Adipocyte (in vitro differentiated cells): ENCODE results near the gene GOLGA1.
A peak's percentile ranks its signal among the peaks of the same experiment; 100 is the strongest.
"Not testable (repeated sequence)": the region's sequence is repeated elsewhere in the genome, so short reads cannot be mapped to it uniquely, and the experiment has no call there.

ENCODE experiments used
- DNase-seq: peaks from one replicate; pipeline ENCODE4 v3.0.0-alpha.2; 2015; ENCODE audit warnings: low read depth
- H3K27me3 ChIP-seq: replicated peaks from 2 replicates; pipeline ENCODE4 v1.7.0; 2013; ENCODE audit warnings: mild to moderate bottlenecking, low read length, moderate library complexity; ENCODE audit not compliant: control insufficient read depth, insufficient read depth
- H3K36me3 ChIP-seq: 2 replicates; pipeline ENCODE4 v1.7.0; 2013; ENCODE audit warnings: low read length, mild to moderate bottlenecking, moderate library complexity; ENCODE audit not compliant: control insufficient read depth, insufficient read depth, severe bottlenecking
- H3K4me1 ChIP-seq: 2 replicates; pipeline ENCODE4 v1.7.0; 2013; ENCODE audit warnings: mild to moderate bottlenecking, low read length, moderate library complexity; ENCODE audit not compliant: control insufficient read depth, insufficient read depth
- H3K4me3 ChIP-seq: 2 replicates; pipeline ENCODE4 v1.7.0; 2013; ENCODE audit warnings: mild to moderate bottlenecking, low read length, moderate library complexity
- H3K9ac ChIP-seq: 2 replicates; pipeline ENCODE4 v1.7.0; 2013; ENCODE audit warnings: mild to moderate bottlenecking, low read length, moderate library complexity
- H3K9me3 ChIP-seq: 2 replicates; pipeline ENCODE4 v1.7.0; 2013; ENCODE audit warnings: mild to moderate bottlenecking, low read length, moderate library complexity; ENCODE audit not compliant: control insufficient read depth

Gene GOLGA1

DNA sequence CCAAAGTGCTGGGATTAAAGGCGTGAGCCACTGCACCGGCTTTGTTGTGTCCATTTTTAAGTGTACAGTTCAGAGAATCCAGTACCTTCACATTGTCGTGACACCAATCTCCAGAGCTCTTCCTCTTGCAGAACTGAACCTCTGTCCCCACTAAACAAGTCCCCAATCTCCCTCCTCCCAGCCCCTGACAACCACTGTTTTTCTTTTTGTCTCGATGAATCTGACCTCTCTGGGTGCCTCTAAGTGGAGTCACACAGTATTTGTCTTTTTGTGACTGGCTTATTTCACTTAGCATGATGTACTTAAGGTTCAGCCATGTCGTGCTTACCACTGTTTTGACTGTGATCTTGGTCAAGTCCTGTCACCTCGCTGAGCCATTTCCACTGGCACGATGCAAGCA lies 86.1 kb downstream of the GOLGA1 start:
- no peak overlapping the region for H3K9ac ChIP-seq
- no peak overlapping the region for H3K4me3 ChIP-seq
- no peak for DNase-seq
- peaks cover 34% of the 10 kb centered on the region for H3K36me3 ChIP-seq
- no peaks in the 10 kb centered on the region for H3K27me3 ChIP-seq
- peaks cover 18% of the 10 kb centered on the region for H3K4me1 ChIP-seq
- H3K9me3 ChIP-seq: no peaks in the 10 kb centered on the region

DNA sequence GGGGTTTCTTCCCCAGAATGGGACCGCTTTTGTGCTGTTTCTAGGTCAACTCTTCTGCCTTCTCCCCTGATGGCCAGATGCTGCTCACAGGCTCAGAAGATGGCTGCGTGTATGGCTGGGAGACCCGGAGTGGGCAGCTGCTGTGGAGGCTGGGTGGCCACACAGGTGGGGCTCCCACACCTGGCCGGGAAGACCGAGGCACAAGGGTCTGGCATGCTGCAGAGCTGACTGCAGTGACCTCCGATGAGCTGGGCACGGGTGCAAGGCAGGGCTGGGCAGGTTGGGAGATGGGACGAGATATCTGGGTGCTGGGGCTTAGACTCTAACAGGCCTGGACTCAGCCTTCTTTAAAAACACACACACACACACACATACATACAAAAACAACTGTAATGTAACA lies 86.7 kb downstream of the GOLGA1 start:
- Histone ChIP-seq H3K27me3 (no peaks in the 10 kb centered on the region), H3K9ac (no peak overlapping the region), H3K9me3 (no peaks in the 10 kb centered on the region), H3K4me1 (peaks cover 12% of the 10 kb centered on the region), H3K4me3 (no peak overlapping the region), H3K36me3 (peaks cover 28% of the 10 kb centered on the region)
- DNase-seq: no peak

DNA sequence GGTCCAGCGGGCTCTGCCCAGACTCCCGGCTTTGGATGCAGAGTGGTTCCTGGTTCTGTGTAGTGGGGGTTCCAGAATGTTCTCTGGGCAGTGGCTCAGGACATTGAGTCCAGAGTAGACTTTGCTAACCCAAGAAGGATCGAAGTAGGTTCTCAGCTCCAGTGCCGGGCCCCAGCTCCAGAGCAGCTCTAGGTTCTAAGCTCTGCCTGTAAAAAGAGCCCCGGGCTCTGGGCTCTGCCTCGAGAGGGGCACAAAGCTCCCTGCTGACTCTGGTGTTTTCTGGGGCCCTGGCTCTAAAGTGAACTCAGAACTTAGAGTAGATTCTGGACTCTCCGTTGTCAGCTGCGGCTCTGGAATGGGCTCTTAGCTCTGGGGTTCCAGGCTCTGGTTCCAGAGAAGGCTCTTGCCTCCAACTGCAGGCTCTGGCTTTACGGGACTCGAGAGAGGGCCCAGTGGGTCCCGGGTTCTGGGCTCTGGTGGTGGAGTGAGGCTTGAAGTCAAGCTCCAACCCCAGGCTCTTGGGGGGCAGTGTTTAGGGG lies 87.2 kb downstream of the GOLGA1 start:
- H3K9me3 ChIP-seq: no peaks in the 10 kb centered on the region
- H3K36me3 ChIP-seq: peaks cover 23% of the 10 kb centered on the region
- H3K9ac ChIP-seq: peak overlapping the region; percentile 72
- H3K4me1 ChIP-seq: peaks cover 7% of the 10 kb centered on the region
- H3K4me3 ChIP-seq: peak overlapping the region; percentile 76
- DNase-seq: no peak
- H3K27me3 ChIP-seq: no peaks in the 10 kb centered on the region

DNA sequence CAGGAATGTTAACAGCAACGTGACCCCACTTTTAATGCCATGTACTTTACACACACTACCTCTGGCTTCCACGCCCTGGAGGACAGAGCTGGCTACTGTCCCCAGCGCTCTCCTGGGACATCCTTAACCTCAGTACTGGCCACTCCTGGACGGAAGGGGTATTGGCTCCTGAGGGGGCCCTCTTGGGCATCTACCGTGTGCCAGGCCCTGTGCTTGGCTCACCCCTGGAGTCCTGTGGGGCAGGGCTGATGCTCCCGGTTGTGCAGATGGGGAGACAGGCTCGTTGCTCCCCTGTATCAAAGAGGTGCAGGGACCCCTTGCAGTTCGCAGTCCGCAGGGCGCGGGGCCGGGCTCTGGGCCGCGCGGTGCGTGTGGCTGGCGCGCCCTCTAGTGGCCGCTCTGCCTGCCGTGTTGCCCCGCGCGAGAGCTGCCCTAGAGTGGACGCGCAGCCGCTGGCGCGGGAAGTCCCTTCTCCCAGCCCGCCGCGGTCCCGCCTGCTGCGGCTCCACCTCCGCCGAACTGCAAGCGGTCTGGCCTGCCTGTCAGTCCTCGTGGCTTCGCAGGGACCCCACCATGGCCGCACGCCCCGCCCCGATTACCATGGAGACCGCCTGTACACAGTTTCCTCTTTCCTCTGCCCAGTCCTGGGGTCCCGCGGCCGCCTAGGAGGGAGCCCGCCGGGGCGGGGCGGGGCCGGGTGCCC lies 87.9 kb downstream of the GOLGA1 start, which contains the start of gene WDR38:
TSS of gene WDR38 (plus strand) at position 632 of the 703 bp plus-strand sequence. CDS start 72 bp downstream, outside the sequence.
- H3K4me3 ChIP-seq: peak within 1 kb of the TSS; percentile 76
- H3K36me3 ChIP-seq: peaks cover 16% of the 10 kb centered on the region
- DNase-seq: peak; percentile 89
- peak within 1 kb of the TSS; percentile 72 for H3K9ac ChIP-seq
- no peaks in the 10 kb centered on the region for H3K9me3 ChIP-seq
- H3K27me3 ChIP-seq: no peaks in the 10 kb centered on the region
- H3K4me1 ChIP-seq: peaks cover 7% of the 10 kb centered on the region

DNA sequence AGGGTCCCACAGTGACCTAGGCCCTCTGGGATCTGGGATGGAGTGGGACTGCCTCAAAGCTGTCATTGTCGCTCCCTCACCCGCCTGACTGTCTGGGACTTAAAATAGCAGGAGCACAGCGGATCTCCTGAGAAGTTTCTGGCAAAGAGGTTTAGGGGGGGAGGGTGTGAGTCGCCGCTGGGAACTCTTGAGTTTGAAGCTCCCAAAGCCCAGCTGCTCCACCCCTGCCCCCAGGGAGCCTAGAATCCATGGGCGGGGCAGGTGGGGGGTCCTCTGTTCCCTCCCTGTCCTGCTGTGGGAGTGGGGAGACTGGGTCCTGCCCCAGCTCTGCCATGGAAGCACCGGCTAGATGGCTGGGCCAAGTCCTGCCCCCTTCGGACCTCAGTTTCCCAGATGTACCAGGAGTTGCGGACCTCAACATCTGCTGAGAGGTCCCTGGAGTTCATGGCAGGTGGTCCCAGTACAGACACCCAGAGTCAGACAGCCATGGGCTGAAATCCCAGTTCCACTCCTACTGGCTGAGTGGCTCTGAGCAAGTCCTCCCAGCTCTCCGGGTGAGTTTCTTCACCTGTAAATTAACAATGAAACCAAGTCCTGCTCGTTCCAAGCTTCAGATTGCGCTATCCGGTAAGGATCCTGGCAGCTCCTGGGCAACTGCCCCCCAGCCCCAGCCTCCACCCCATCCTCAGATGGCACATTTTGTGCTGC lies 88.6 kb downstream of the GOLGA1 start:
- H3K36me3 ChIP-seq: peaks cover 9% of the 10 kb centered on the region
- no peaks in the 10 kb centered on the region for H3K27me3 ChIP-seq
- no peak for DNase-seq
- peak overlapping the region; percentile 76 for H3K4me3 ChIP-seq
- H3K4me1 ChIP-seq: peaks cover 7% of the 10 kb centered on the region
- H3K9ac ChIP-seq: peak overlapping the region; percentile 72
- no peaks in the 10 kb centered on the region for H3K9me3 ChIP-seq

DNA sequence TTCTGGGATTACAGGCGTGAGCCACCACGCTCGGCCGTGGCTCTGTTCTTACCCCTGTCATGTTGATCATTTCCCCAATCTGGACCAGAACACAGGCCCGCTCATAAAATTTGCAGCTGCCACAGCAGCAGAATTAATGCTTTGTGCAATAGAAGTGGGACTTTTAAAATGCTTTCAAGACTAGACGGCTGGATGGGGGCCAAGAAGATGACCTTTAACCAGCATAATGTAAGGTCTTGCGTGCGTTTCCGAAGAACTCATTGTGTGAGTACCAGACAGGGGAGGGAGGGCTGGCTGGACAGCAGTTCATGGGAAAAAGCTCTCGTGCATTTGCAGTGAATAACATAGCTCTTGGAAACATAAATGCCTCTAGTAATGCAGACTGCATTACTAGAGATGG lies 91.1 kb downstream of the GOLGA1 start:
- Histone ChIP-seq H3K9me3 (no peaks in the 10 kb centered on the region), H3K27me3 (no peaks in the 10 kb centered on the region), H3K9ac (no peak overlapping the region), H3K4me3 (no peak overlapping the region), H3K4me1 (peaks cover 7% of the 10 kb centered on the region), H3K36me3 (no peaks in the 10 kb centered on the region)
- DNase-seq: peak; percentile 47

DNA sequence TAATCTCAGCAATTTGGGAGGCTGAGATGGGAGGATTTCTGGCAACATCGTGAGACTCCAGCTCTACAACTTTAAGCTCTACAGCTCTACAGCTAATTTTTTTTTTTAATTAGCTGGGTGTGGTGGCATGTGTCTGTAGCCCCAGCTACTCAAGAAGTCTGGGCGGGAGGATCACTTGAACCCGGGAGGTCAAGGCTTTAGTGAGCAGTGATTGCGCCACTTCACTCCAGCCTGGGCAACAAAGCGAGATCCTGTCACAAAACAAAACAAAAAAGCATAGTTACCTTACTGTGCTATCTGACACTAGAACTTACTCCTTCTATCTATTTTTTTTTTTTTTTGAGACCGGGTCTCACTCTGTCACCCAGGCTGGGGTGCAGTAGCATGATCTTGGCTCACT lies 93.9 kb downstream of the GOLGA1 start:
- Histone ChIP-seq H3K36me3 (no peaks in the 10 kb centered on the region), H3K9me3 (no peaks in the 10 kb centered on the region), H3K9ac (no peak overlapping the region), H3K27me3 (no peaks in the 10 kb centered on the region), H3K4me1 (no peaks in the 10 kb centered on the region), H3K4me3 (no peak overlapping the region)
- DNase-seq: no peak

DNA sequence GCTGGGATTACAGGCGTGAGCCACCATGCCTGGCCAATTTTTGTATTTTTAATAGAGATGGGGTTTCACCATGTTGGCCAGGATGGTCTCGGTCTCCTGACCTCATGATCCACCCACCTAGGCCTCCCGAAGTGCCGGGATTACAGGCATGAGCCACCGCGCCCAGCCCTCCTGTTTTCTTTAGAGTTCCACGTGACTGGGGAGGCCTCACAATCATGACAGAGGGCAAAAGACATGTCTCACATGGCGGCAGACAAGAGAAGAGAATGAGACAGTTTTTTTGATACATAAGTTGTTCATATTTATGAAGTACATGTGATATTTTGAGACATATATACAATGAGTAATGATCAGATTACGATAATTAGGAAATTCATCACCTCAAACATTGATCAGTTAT lies 94.4 kb downstream of the GOLGA1 start:
- DNase-seq, H3K36me3 ChIP-seq, H3K4me1 ChIP-seq, H3K9ac ChIP-seq, H3K27me3 ChIP-seq, H3K4me3 ChIP-seq, H3K9me3 ChIP-seq: not testable (repeated sequence)

DNA sequence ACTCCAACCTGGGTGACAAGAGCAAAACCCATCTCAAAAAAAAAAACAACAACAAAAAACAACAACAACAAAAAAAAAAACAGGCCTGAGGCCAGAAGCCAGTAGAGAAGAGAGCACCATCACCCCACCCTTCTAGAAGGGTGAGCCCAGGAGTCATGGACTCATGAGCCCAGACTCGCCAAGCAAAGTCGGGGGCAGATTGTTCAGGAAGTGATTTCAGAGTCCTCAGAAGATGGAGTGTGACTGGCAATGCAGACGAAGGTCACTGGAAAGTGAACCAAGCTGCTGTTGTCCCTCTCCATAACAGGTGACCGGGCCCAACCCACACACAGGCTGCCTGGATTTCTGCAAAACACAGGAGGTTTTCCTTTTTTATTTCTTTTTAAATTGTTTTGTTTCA lies 96.6 kb downstream of the GOLGA1 start:
- Histone ChIP-seq H3K27me3 (no peaks in the 10 kb centered on the region), H3K9me3 (no peaks in the 10 kb centered on the region), H3K9ac (no peak overlapping the region), H3K4me1 (no peaks in the 10 kb centered on the region), H3K4me3 (no peak overlapping the region), H3K36me3 (no peaks in the 10 kb centered on the region)
- no peak for DNase-seq

DNA sequence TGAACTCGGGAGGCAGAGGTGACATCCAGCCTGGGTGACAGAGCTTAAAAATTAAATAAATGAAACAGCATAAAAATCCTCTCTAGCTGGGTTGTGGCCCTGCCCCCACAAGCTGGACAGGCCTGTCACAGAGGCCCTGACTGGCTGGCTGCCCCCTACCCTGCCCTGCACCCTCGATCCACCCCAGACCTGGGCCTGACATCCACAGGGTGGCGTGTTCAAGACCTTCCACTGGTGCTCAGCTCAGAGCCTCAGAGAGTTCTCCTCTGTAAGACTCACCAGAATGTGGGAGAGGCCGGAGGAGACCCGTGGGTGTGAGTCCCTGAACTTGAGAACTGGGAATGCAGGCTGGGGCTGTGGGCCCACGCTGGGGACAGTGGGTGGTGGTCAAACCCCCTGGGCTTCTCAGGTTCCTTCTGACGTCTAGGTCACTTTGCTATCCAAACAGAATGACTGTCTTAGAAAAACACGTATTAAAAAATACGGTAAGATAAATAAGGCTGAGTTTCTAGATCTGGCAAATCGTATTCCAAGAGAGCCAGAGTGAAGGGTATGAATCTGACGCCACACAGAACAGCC lies 97.3 kb downstream of the GOLGA1 start:
- Histone ChIP-seq H3K4me3 (no peak overlapping the region), H3K36me3 (no peaks in the 10 kb centered on the region), H3K4me1 (no peaks in the 10 kb centered on the region), H3K9ac (no peak overlapping the region), H3K27me3 (no peaks in the 10 kb centered on the region), H3K9me3 (no peaks in the 10 kb centered on the region)
- DNase-seq: no peak

DNA sequence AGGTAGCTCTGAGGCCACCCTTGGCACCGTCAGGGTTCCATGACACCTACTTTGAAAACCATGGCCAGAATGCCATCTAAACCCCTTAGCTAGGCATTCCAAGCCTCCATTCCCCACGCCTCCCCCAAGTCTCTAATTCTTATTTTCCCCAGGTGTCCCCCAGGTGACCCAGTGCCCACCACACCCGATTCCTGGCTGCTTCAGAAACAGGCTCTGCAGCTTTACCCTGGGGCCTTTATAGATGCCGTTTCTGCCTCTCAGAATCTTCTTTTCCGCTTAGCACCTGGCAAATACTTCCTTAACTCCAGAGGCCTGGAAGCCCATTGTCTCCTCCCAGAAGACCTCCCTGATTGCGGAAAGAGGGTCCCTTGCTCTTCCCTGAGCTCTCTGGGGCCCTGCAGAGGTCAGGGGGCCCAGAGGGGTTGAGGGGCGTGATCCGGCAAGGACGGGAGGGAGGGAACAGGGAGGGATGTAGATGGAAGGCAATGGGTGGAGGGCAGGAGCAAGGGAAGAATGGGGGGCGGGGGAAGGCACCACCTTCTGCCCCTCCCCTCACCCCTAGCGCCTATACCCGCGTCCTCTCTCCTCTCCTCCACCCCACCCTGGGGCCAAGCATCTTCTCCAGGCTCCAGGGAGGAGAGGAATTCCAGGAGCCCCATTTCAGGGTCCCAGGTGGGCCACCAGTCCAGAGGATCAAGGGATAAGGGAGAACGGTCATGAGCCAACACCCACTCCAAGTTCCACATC lies 99.6 kb downstream of the GOLGA1 start:
- Histone ChIP-seq H3K4me1 (no peaks in the 10 kb centered on the region), H3K36me3 (no peaks in the 10 kb centered on the region), H3K4me3 (no peak overlapping the region), H3K9ac (no peak overlapping the region), H3K27me3 (no peaks in the 10 kb centered on the region), H3K9me3 (no peaks in the 10 kb centered on the region)
- no peak for DNase-seq
